Mammary epithelial cell (primary cell): ENCODE data around the gene RYR2.

ENCODE experiments used
- CTCF ChIP-seq, 2 donors: IDR thresholded peaks in 1 of 2; conservative IDR thresholded peaks in 1 of 2; 2 replicates each; pipeline ENCODE4 v1.5.1; 2011 to 2012; ENCODE audit warnings: inconsistent platforms in 2 of 2, low read length in 2 of 2, mild to moderate bottlenecking in 2 of 2, control low read depth in 1 of 2, low read depth in 1 of 2; ENCODE audit not compliant: insufficient read depth in 1 of 2; ENCODE audit errors: extremely low read depth in 1 of 2
- EZH2 ChIP-seq: IDR thresholded peaks from 2 replicates; pipeline ENCODE4 v1.6.1; 2012; ENCODE audit warnings: low read length, inconsistent platforms, borderline replicate concordance

GRCh38 chr1:237838320-237838719 is 796.3 kb downstream of the RYR2 start:
- no peak for TF ChIP-seq CTCF (conservative IDR thresholded peaks at IDR 0.05 in 1 of 2, IDR thresholded peaks at IDR 0.05 in 1 of 2; ENCODE audit: extremely low read depth in 1 of 2, insufficient read depth in 1 of 2, low read depth in 1 of 2, low read length in 2 of 2)
- TF ChIP-seq EZH2 = no peak
